Panc1 (cell line): ENCODE data around the gene NRCAM. TPM values are rescaled to one million over a fixed set of nuclear protein-coding genes. Genes with fewer than 3 reads are reported as not detected.

ENCODE experiments used
- ATAC-seq: fragments of 200-7000 bp; cut with Tn5 transposase; 2 replicates; pipeline ENCODE4 v1.9.1; 2020; ENCODE audit warnings: mild to moderate bottlenecking, moderate library complexity
- BruUV-seq: library from RNA; stranded (reverse); fragments of 400-500 nt; replicated peaks from 2 replicates; lab custom pipeline; 2021; lab: Mats Ljungman, UMichigan
- CTCF ChIA-PET: fragments of 300-600 bp; sonication (Branson Sonifier 250); formaldehyde crosslinking; loops from one replicate; lab custom pipeline; 2022; ENCODE audit warnings: antibody characterized with exemption; lab: Charles Lee
- POLR2A ChIA-PET: fragments of 300-600 bp; sonication (Branson Sonifier 250); formaldehyde crosslinking; loops from one replicate; lab custom pipeline; 2022; ENCODE audit warnings: antibody characterized with exemption; lab: Charles Lee
- DNase-seq: peaks from one replicate; pipeline ENCODE4 v3.0.0-alpha.2; 2010; ENCODE audit warnings: low read depth, low spot score
- H3K27ac ChIP-seq: 2 replicates; pipeline ENCODE4 v1.5.1; 2011; ENCODE audit warnings: mild to moderate bottlenecking, low read length, inconsistent platforms
- H3K27me3 ChIP-seq: fragments of 200-500 bp; sonication (Bioruptor generic); 2 replicates; pipeline ENCODE4 v1.6.0; 2014; ENCODE audit warnings: low read length, inconsistent platforms; ENCODE audit not compliant: control insufficient read depth, insufficient read depth
- H3K36me3 ChIP-seq: fragments of 200-500 bp; sonication (Bioruptor generic); 2 replicates; pipeline ENCODE4 v1.5.1; 2014; ENCODE audit warnings: inconsistent platforms, mild to moderate bottlenecking, low read length, moderate library complexity; ENCODE audit not compliant: control insufficient read depth, insufficient read depth
- H3K4me1 ChIP-seq: 2 replicates; pipeline ENCODE4 v1.5.1; 2011; ENCODE audit warnings: inconsistent platforms, mild to moderate bottlenecking, low read length, moderate library complexity; ENCODE audit not compliant: control insufficient read depth, insufficient read depth
- H3K4me3 ChIP-seq, 2 experiments: 2 replicates each; pipeline ENCODE4 v1.5.1; 2011 to 2012; ENCODE audit warnings: low read depth in 2 of 2, low read length in 2 of 2, mild to moderate bottlenecking in 2 of 2, inconsistent platforms in 1 of 2, moderate library complexity in 1 of 2
- H3K9me3 ChIP-seq: fragments of 200-500 bp; sonication (Bioruptor generic); 2 replicates; pipeline ENCODE4 v1.5.1; 2014; ENCODE audit warnings: low read depth, mild to moderate bottlenecking, inconsistent platforms, low read length, moderate library complexity; ENCODE audit not compliant: control insufficient read depth, insufficient read depth
- POLR2AphosphoS5 ChIP-seq: IDR thresholded peaks from 2 replicates; pipeline ENCODE4 v1.6.1; 2012; ENCODE audit warnings: mild to moderate bottlenecking, low read depth, low read length, moderate library complexity
- SIN3A ChIP-seq: IDR thresholded peaks from 2 replicates; pipeline ENCODE4 v1.6.1; 2012; ENCODE audit warnings: low read depth, mild to moderate bottlenecking, low read length, moderate library complexity, borderline replicate concordance; ENCODE audit not compliant: insufficient read depth
- TCF7L2 ChIP-seq: IDR thresholded peaks from 2 replicates; pipeline ENCODE4 v1.6.1; 2011; ENCODE audit warnings: mild to moderate bottlenecking, low read depth, low read length, inconsistent platforms
- in situ Hi-C: cut with HindIII; loops from 2 replicates; pipeline ENCODE4 v1.10.0; 2016; ENCODE audit warnings: low sequenced_read_pairs, low pct_unique_long_range_greater_than_20kb
- intact Hi-C: fragments of 100-400 bp; cut with micrococcal nuclease; formaldehyde crosslinking; loops from one replicate; pipeline ENCODE4 v1.10.0; 2022; ENCODE audit not compliant: unreplicated experiment
- total RNA-seq: library from RNA; stranded (reverse); gene quantifications from one replicate; pipeline ENCODE4 v1.2.1, GENCODE V29; 2021; ENCODE audit not compliant: unreplicated experiment
- TF ChIP-seq, protein P1 (sequence below): fragments of 450-650 bp; IDR thresholded peaks from 2 replicates; pipeline ENCODE4 v1.5.1; 2017; ENCODE audit warnings: mild to moderate bottlenecking
- TF ChIP-seq, protein P2 (sequence below), 2 experiments: IDR thresholded peaks; 2 replicates each; pipeline ENCODE4 v1.6.1; 2011 to 2012; ENCODE audit warnings: low read depth in 2 of 2, control low read depth in 1 of 2, low read length in 1 of 2, mild to moderate bottlenecking in 1 of 2, moderate library complexity in 1 of 2; ENCODE audit not compliant: insufficient read depth in 1 of 2

NRCAM gene
- total RNA-seq, 1 experiment from 2014 or later: 0.21 TPM

DNA sequence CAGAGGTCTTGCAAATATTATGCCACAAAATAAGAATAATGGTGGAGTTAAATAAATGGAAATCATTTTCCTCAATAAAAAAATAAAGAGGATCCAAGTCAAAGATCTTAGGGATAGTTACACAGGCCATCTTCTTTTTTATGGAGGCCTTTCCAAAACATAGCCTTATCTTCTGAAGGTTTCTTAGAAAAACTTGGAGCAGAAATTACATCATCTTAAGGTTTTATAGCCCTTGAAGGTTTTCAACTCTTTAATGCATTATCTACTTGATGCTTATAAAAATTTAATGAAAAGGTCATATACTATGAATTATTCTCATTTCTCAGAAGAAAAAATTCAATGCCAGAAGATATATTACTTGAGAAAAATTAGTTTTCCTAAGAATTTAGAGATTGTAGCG lies 231.8 kb downstream of the NRCAM start:
- Histone ChIP-seq H3K36me3 (no peaks in the 10 kb centered on the region), H3K27me3 (no peaks in the 10 kb centered on the region; the same call in 1 of the 2 replicates), H3K9me3 (no peaks in the 10 kb centered on the region), H3K27ac (no peak overlapping the region), H3K4me1 (no peaks in the 10 kb centered on the region), H3K4me3 (no peak overlapping the region)
- TF ChIP-seq, protein P1, sequence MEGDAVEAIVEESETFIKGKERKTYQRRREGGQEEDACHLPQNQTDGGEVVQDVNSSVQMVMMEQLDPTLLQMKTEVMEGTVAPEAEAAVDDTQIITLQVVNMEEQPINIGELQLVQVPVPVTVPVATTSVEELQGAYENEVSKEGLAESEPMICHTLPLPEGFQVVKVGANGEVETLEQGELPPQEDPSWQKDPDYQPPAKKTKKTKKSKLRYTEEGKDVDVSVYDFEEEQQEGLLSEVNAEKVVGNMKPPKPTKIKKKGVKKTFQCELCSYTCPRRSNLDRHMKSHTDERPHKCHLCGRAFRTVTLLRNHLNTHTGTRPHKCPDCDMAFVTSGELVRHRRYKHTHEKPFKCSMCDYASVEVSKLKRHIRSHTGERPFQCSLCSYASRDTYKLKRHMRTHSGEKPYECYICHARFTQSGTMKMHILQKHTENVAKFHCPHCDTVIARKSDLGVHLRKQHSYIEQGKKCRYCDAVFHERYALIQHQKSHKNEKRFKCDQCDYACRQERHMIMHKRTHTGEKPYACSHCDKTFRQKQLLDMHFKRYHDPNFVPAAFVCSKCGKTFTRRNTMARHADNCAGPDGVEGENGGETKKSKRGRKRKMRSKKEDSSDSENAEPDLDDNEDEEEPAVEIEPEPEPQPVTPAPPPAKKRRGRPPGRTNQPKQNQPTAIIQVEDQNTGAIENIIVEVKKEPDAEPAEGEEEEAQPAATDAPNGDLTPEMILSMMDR: no peak
- no peak for TF ChIP-seq TCF7L2
- ChIA-PET POLR2A (no interaction called here), CTCF (no interaction called here)
- ATAC-seq: no peak
- no peak for DNase-seq
- in situ Hi-C loops (no loop called here), intact Hi-C loops (no loop called here)
- no TSS peak for BruUV-seq

DNA sequence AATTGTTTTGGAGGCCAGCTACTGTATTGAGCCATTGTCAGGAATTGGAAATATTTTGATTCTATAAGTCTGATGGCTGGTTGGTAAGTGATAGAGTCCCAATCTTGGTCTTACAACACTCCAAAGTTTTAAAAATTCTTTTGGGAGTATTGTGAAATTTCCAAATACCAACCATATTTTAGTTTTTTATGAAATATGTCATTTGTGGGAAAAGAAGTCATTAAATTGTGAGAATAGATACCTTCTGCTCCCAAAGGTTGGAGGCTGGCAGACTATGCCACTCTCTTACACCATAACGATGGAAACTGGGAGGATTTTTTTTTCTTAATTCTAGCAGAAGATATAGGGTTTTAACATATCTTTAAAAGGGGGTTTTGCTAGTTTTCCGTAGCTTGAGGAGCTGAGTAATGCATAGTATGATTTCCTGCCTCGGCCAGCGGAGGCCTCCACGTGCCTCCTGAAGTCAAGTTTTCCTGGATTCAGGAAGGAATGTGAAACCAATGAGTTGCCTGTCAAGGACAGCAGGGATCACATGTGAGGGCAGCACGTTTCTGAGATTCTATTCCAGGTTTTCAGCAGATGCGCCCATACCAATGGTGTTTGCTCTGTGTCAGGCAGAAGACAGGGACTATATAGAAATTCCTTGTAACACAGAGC lies 233.9 kb downstream of the NRCAM start:
- Histone ChIP-seq H3K9me3 (no peaks in the 10 kb centered on the region), H3K36me3 (no peaks in the 10 kb centered on the region), H3K4me1 (no peaks in the 10 kb centered on the region), H3K27ac (no peak overlapping the region), H3K27me3 (no peaks in the 10 kb centered on the region; the same call in 1 of the 2 replicates), H3K4me3 (no peak overlapping the region)
- POLR2A ChIA-PET: no interaction called here
- DNase-seq: no peak
- ATAC-seq: no peak
- intact Hi-C loops (no loop called here), in situ Hi-C loops (no loop called here)
- no TSS peak for BruUV-seq
- CTCF ChIA-PET: interaction anchor here (0.6 kb wide), 1 partner anchor 59 kb away, joined by 3 read pairs; no protein-coding TSS in a partner anchor
- TF ChIP-seq, protein P1: no peak
- TF ChIP-seq POLR2AphosphoS5 (no peak), SIN3A (no peak), TCF7L2 (no peak)
- TF ChIP-seq, protein P2, sequence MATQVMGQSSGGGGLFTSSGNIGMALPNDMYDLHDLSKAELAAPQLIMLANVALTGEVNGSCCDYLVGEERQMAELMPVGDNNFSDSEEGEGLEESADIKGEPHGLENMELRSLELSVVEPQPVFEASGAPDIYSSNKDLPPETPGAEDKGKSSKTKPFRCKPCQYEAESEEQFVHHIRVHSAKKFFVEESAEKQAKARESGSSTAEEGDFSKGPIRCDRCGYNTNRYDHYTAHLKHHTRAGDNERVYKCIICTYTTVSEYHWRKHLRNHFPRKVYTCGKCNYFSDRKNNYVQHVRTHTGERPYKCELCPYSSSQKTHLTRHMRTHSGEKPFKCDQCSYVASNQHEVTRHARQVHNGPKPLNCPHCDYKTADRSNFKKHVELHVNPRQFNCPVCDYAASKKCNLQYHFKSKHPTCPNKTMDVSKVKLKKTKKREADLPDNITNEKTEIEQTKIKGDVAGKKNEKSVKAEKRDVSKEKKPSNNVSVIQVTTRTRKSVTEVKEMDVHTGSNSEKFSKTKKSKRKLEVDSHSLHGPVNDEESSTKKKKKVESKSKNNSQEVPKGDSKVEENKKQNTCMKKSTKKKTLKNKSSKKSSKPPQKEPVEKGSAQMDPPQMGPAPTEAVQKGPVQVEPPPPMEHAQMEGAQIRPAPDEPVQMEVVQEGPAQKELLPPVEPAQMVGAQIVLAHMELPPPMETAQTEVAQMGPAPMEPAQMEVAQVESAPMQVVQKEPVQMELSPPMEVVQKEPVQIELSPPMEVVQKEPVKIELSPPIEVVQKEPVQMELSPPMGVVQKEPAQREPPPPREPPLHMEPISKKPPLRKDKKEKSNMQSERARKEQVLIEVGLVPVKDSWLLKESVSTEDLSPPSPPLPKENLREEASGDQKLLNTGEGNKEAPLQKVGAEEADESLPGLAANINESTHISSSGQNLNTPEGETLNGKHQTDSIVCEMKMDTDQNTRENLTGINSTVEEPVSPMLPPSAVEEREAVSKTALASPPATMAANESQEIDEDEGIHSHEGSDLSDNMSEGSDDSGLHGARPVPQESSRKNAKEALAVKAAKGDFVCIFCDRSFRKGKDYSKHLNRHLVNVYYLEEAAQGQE (IDR thresholded peaks at IDR 0.05; ENCODE audit: insufficient read depth in 1 of 2, low read depth in 2 of 2, low read length in 1 of 2): no peak
